ENCODE results near the gene ISOC2.

Gene ISOC2

GRCh38 chr19:55493052-55493644, 31.7 kb upstream of the ISOC2 start:
- ChIA-PET CTCF (no interaction called here), POLR2A (no interaction called here)
- TF ChIP-seq CTBP1 (IDR thresholded peaks at IDR 0.05; ENCODE audit: borderline replicate concordance) (no peak), BHLHE40 (IDR thresholded peaks at IDR 0.05; ENCODE audit: borderline replicate concordance) (no peak), ARNT (IDR thresholded peaks at IDR 0.05) (no peak), NFRKB (IDR thresholded peaks at IDR 0.05) (no peak), SUZ12 (IDR thresholded peaks at IDR 0.05) (no peak), FOXK2 (IDR thresholded peaks at IDR 0.05) (no peak), TARDBP (IDR thresholded peaks at IDR 0.05) (no peak), FOXM1 (IDR thresholded peaks at IDR 0.05; ENCODE audit: borderline replicate concordance) (no peak), FOXA1 (IDR thresholded peaks at IDR 0.05) (no peak), HDGF (IDR thresholded peaks at IDR 0.05; ENCODE audit: borderline replicate concordance) (no peak), L3MBTL2 (conservative IDR thresholded peaks at IDR 0.05) (no peak), SP1 (IDR thresholded peaks at IDR 0.05) (no peak), LEF1 (IDR thresholded peaks at IDR 0.05; ENCODE audit: borderline replicate concordance) (no peak), ELF4 (IDR thresholded peaks at IDR 0.05) (no peak)
- no peak for DNase-seq (ENCODE audit: extremely low spot score)

GRCh38 chr19:55492362-55492944, 31.0 kb upstream of the ISOC2 start:
- ChIA-PET CTCF (no interaction called here), POLR2A (no interaction called here)
- no peak for TF ChIP-seq ARNT (IDR thresholded peaks at IDR 0.05)
- no peak for DNase-seq (ENCODE audit: extremely low spot score)

DNA sequence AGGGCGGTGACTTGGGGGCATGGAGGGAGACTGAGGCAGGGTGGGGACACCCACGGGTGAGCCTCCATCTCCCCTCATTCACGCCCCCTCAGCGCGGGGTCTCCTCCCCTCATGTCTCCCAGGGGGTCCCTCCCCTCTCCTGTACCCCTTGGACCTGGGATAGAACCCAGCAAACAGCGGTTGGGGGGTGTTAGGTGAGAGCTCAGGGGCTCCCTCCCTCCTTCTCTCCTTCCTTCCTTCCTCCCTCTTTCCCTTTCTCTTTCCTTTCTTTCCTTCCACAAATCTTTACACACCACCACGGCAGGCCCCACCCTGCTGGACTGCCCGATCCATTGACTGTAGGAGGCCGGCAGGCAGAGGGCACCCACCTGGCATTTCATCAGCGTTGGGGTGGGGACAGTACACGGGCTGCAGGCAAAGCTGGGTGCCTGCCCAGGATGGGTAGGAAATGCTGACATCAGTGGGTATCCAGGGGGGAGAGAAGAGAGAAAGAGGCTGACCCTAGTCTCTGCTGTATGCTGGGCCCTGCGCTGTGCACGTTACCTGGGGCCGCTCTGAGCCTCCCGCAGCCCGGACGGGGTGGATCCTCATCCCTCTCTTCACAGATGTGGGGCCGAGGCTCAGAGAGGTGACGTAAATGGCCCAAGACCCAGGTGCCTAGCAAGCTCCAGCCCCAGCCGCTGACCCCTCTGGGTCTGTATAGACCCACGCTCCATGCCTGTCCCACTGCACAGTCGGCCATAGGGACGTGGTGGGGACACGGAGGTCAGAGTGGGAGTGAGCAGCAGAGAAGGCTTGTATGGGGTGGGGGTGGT, 30.3 kb upstream of the ISOC2 start:
- CTCF ChIA-PET = interaction anchor here (1.4 kb wide), 1 partner anchor 24 kb away, joined by 3 read pairs; no protein-coding TSS in a partner anchor
- TF ChIP-seq CTBP1 (IDR thresholded peaks at IDR 0.05; ENCODE audit: borderline replicate concordance) = no peak
- TF ChIP-seq L3MBTL2 (conservative IDR thresholded peaks at IDR 0.05) = no peak
- no peak for TF ChIP-seq SUZ12 (IDR thresholded peaks at IDR 0.05)
- TF ChIP-seq FOXM1 (IDR thresholded peaks at IDR 0.05; ENCODE audit: borderline replicate concordance) = no peak
- TF ChIP-seq FOXK2 (IDR thresholded peaks at IDR 0.05) = no peak
- TF ChIP-seq SP1 (IDR thresholded peaks at IDR 0.05) = no peak
- no peak for TF ChIP-seq TARDBP (IDR thresholded peaks at IDR 0.05)
- no peak for TF ChIP-seq ARNT (IDR thresholded peaks at IDR 0.05)
- TF ChIP-seq, protein P1, sequence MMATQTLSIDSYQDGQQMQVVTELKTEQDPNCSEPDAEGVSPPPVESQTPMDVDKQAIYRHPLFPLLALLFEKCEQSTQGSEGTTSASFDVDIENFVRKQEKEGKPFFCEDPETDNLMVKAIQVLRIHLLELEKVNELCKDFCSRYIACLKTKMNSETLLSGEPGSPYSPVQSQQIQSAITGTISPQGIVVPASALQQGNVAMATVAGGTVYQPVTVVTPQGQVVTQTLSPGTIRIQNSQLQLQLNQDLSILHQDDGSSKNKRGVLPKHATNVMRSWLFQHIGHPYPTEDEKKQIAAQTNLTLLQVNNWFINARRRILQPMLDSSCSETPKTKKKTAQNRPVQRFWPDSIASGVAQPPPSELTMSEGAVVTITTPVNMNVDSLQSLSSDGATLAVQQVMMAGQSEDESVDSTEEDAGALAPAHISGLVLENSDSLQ (IDR thresholded peaks at IDR 0.05) = no peak
- TF ChIP-seq LEF1 (IDR thresholded peaks at IDR 0.05; ENCODE audit: borderline replicate concordance) = no peak
- TF ChIP-seq FOXA1 (IDR thresholded peaks at IDR 0.05) = no peak
- no peak for TF ChIP-seq NFRKB (IDR thresholded peaks at IDR 0.05)
- no peak for TF ChIP-seq BHLHE40 (IDR thresholded peaks at IDR 0.05; ENCODE audit: borderline replicate concordance)
- TF ChIP-seq ELF4 (IDR thresholded peaks at IDR 0.05) = no peak
- TF ChIP-seq ZNF384 (IDR thresholded peaks at IDR 0.05) = no peak
- no peak for TF ChIP-seq HDGF (IDR thresholded peaks at IDR 0.05; ENCODE audit: borderline replicate concordance)
- DNase-seq (ENCODE audit: extremely low spot score) = no peak
- POLR2A ChIA-PET = interaction anchor here (0.7 to 1.0 kb wide), 2 partner anchors 12 to 16 kb away, joined by 3 read pairs; no protein-coding TSS in a partner anchor

GRCh38 chr19:55490478-55491432, 29.3 kb upstream of the ISOC2 start:
- DNase-seq (ENCODE audit: extremely low spot score) = no peak
- TF ChIP-seq HDGF (IDR thresholded peaks at IDR 0.05; ENCODE audit: borderline replicate concordance) (no peak), TARDBP (IDR thresholded peaks at IDR 0.05) (no peak), SUZ12 (IDR thresholded peaks at IDR 0.05) (no peak), BHLHE40 (IDR thresholded peaks at IDR 0.05; ENCODE audit: borderline replicate concordance) (no peak), CTBP1 (IDR thresholded peaks at IDR 0.05; ENCODE audit: borderline replicate concordance) (no peak), NFRKB (IDR thresholded peaks at IDR 0.05) (no peak), FOXK2 (IDR thresholded peaks at IDR 0.05) (no peak), L3MBTL2 (conservative IDR thresholded peaks at IDR 0.05) (no peak), FOXM1 (IDR thresholded peaks at IDR 0.05; ENCODE audit: borderline replicate concordance) (no peak), ZNF384 (IDR thresholded peaks at IDR 0.05) (no peak), ARNT (IDR thresholded peaks at IDR 0.05) (no peak), FOXA1 (IDR thresholded peaks at IDR 0.05) (no peak), SP1 (IDR thresholded peaks at IDR 0.05) (no peak), ELF4 (IDR thresholded peaks at IDR 0.05) (no peak), LEF1 (IDR thresholded peaks at IDR 0.05; ENCODE audit: borderline replicate concordance) (no peak)
- TF ChIP-seq, protein P1 (IDR thresholded peaks at IDR 0.05) = no peak
- ChIA-PET POLR2A (interaction anchor here (0.7 to 1.1 kb wide), 3 partner anchors 13 to 113 kb away, joined by 3 read pairs; no protein-coding TSS in a partner anchor), CTCF (interaction anchor here (1.4 kb wide), 1 partner anchor 23 kb away, joined by 3 read pairs; no protein-coding TSS in a partner anchor)

DNA sequence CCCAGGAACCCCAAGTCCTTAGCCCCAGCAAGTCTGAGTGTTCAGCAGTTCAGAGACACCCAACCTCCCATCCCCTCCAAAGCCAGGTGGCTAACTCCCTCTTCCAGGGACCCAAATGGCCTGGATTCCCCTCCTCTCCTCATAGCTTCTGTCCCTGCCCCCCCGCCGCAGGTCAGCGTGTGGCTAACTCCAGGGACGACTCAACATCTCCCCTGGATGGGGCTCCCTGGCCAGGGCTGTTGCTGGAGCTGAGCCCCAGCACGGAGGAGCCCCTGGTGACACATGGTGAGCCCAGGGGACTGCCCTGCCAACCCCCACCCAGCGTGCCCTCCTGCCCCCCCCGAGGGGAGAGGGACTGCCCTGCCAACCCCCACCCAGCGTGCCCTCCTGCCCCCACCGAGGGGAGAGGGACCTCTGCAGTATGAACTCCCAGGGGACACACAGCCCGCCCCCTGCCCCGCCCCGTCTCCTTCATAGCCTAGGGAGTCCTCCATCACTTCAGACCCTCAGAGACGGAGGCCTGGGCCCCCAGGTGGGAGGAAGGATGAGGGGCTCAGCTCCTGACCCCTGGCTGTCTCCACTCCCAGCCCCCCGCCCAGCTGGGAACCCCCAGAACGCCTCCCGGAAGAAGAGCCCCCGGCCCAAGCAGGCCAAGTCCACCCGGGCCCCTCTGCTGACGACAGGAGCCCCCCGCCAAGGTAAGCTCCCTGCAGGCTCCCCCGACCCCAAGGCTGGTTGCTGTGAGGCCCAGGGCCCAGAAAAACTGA, 28.5 kb upstream of the ISOC2 start:
- CTCF ChIA-PET = interaction anchor here (1.4 kb wide), 1 partner anchor 22 kb away, joined by 3 read pairs; no protein-coding TSS in a partner anchor
- no peak for DNase-seq (ENCODE audit: extremely low spot score)
- POLR2A ChIA-PET = interaction anchor here (1.1 kb wide), 1 partner anchor 114 kb away, joined by 3 read pairs; no protein-coding TSS in a partner anchor
- TF ChIP-seq BHLHE40 (IDR thresholded peaks at IDR 0.05; ENCODE audit: borderline replicate concordance) (no peak), NFRKB (IDR thresholded peaks at IDR 0.05) (no peak)
